ENCODE data around the gene HYAL1.

GRCh38 chr3:50345586-50346234 lies 42.3 kb upstream of the HYAL1 start, which contains the start of gene ZMYND10:
- TF ChIP-seq CTCF (IDR thresholded peaks at IDR 0.05) (no peak), POLR2A (IDR thresholded peaks at IDR 0.05) (no peak), EP300 (IDR thresholded peaks at IDR 0.05) (no peak)
